ENCODE data around the gene USP3. TPM values are rescaled to one million over a fixed set of nuclear protein-coding genes. Genes with fewer than 3 reads are reported as not detected.

The USP3 gene
- total and polyA plus RNA-seq, 2 experiments from 2014 or later: 15.4 to 21.0 TPM

- 3 to 4% methylated on average over 8 of the region's 8 CpGs for WGBS, 2 experiments (ENCODE audit: low coverage in 1 of 2, low lambda C conversion rate in 2 of 2, missing lambda C conversion rate in 2 of 2)
- H3K27ac ChIP-seq: no peak overlapping the region
- H3K9me3 ChIP-seq (ENCODE audit: low read depth): no peaks in the 10 kb centered on the region
- H2AFZ ChIP-seq: no peak overlapping the region
- peaks cover 4% of the 10 kb centered on the region; the same call in 1 of the 2 replicates for H3F3A ChIP-seq (ENCODE audit: insufficient read depth)
- H3K4me2 ChIP-seq (ENCODE audit: unreplicated experiment): no peak overlapping the region
- no peaks in the 10 kb centered on the region for H3K36me3 ChIP-seq (ENCODE audit: low read depth)
- no peaks in the 10 kb centered on the region for H4K20me1 ChIP-seq (ENCODE audit: insufficient read depth)
- H3K9ac ChIP-seq: no peak overlapping the region
- in situ Hi-C loops (cut with MboI): loop anchor here (25.0 kb wide), 1 partner anchor 596 kb away; no protein-coding TSS in a partner anchor
- 0 out of 2 replicates have a peak, but pooled peaks cover 7% of the 10 kb centered on the region for H3K27me3 ChIP-seq (replicated peaks; ENCODE audit: insufficient read depth)
- TF ChIP-seq EZH2 (IDR thresholded peaks at IDR 0.05; ENCODE audit: insufficient read depth, poor library complexity, severe bottlenecking): no peak
- no peak for TF ChIP-seq EZH2phosphoT487 (IDR thresholded peaks at IDR 0.05; ENCODE audit: insufficient read depth, low read depth)
- no peaks in the 10 kb centered on the region for H3K9me2 ChIP-seq (ENCODE audit: insufficient read depth)
- DNase-seq: peak; percentile 66
- H3K4me3 ChIP-seq: no peak overlapping the region
- 0 out of 2 replicates have a peak, but pooled peaks cover 12% of the 10 kb centered on the region for H3K4me1 ChIP-seq (ENCODE audit: insufficient read depth)
- no peaks in the 10 kb centered on the region for H3K79me2 ChIP-seq (ENCODE audit: insufficient read depth)
These were observed 37.8 kb upstream of the USP3 start for GRCh38 chr15:63466378-63467192.

- Histone ChIP-seq H3K9me3 (ENCODE audit: low read depth) (no peaks in the 10 kb centered on the region), H3K9me2 (ENCODE audit: insufficient read depth) (no peaks in the 10 kb centered on the region), H3K9ac (no peak overlapping the region), H3F3A (ENCODE audit: insufficient read depth) (peaks cover 14% of the 10 kb centered on the region), H2AFZ (no peak overlapping the region), H3K4me3 (no peak overlapping the region), H3K4me1 (ENCODE audit: insufficient read depth) (peaks cover 12% of the 10 kb centered on the region), H3K79me2 (ENCODE audit: insufficient read depth) (no peaks in the 10 kb centered on the region), H3K36me3 (ENCODE audit: low read depth) (no peaks in the 10 kb centered on the region), H4K20me1 (ENCODE audit: insufficient read depth) (no peaks in the 10 kb centered on the region), H3K27ac (no peak overlapping the region), H3K4me2 (ENCODE audit: unreplicated experiment) (no peak overlapping the region), H3K27me3 (replicated peaks; ENCODE audit: insufficient read depth) (0 out of 2 replicates have a peak, but pooled peaks cover 4% of the 10 kb centered on the region)
- no peak for TF ChIP-seq EZH2phosphoT487 (IDR thresholded peaks at IDR 0.05; ENCODE audit: insufficient read depth, low read depth)
- TF ChIP-seq EZH2 (IDR thresholded peaks at IDR 0.05; ENCODE audit: insufficient read depth, poor library complexity, severe bottlenecking): no peak
- in situ Hi-C loops (cut with MboI): loop anchor here (25.0 kb wide), 1 partner anchor 593 kb away; no protein-coding TSS in a partner anchor
- 76 to 77% methylated on average over 5 of the region's 5 CpGs for WGBS, 2 experiments (ENCODE audit: low coverage in 1 of 2, low lambda C conversion rate in 2 of 2, missing lambda C conversion rate in 2 of 2)
- DNase-seq: no peak
These were observed 35.2 kb upstream of the USP3 start for GRCh38 chr15:63469190-63469589.

- no peak for TF ChIP-seq EZH2 (IDR thresholded peaks at IDR 0.05; ENCODE audit: insufficient read depth, poor library complexity, severe bottlenecking)
- no peak for TF ChIP-seq EZH2phosphoT487 (IDR thresholded peaks at IDR 0.05; ENCODE audit: insufficient read depth, low read depth)
- no peaks in the 10 kb centered on the region for H4K20me1 ChIP-seq (ENCODE audit: insufficient read depth)
- H3K27me3 ChIP-seq (replicated peaks; ENCODE audit: insufficient read depth): 0 out of 2 replicates have a peak, but pooled peaks cover 4% of the 10 kb centered on the region
- no peak for DNase-seq
- H3K4me1 ChIP-seq (ENCODE audit: insufficient read depth): peaks cover 17% of the 10 kb centered on the region
- peaks cover 20% of the 10 kb centered on the region for H3F3A ChIP-seq (ENCODE audit: insufficient read depth)
- H3K36me3 ChIP-seq (ENCODE audit: low read depth): no peaks in the 10 kb centered on the region
- no peaks in the 10 kb centered on the region for H3K9me3 ChIP-seq (ENCODE audit: low read depth)
- H3K27ac ChIP-seq: no peak overlapping the region
- no peak overlapping the region for H3K9ac ChIP-seq
- WGBS, 2 experiments (ENCODE audit: low coverage in 1 of 2, low lambda C conversion rate in 2 of 2, missing lambda C conversion rate in 2 of 2): 89 to 97% methylated on average over 2 of the region's 2 CpGs
- H3K79me2 ChIP-seq (ENCODE audit: insufficient read depth): no peaks in the 10 kb centered on the region
- in situ Hi-C loops (cut with MboI): loop anchor here (25.0 kb wide), 1 partner anchor 592 kb away; no protein-coding TSS in a partner anchor
- no peak overlapping the region for H3K4me2 ChIP-seq (ENCODE audit: unreplicated experiment)
- no peak overlapping the region for H3K4me3 ChIP-seq
- H3K9me2 ChIP-seq (ENCODE audit: insufficient read depth): no peaks in the 10 kb centered on the region
- H2AFZ ChIP-seq: no peak overlapping the region
These were observed 34.4 kb upstream of the USP3 start for GRCh38 chr15:63469984-63470383.

GRCh38 chr15:63473007-63473748 lies 31.2 kb upstream of the USP3 start:
- no peaks in the 10 kb centered on the region for H3K36me3 ChIP-seq (ENCODE audit: low read depth)
- no peak for TF ChIP-seq EZH2 (IDR thresholded peaks at IDR 0.05; ENCODE audit: insufficient read depth, poor library complexity, severe bottlenecking)
- no peak for TF ChIP-seq EZH2phosphoT487 (IDR thresholded peaks at IDR 0.05; ENCODE audit: insufficient read depth, low read depth)
- H3K9me2 ChIP-seq (ENCODE audit: insufficient read depth): no peaks in the 10 kb centered on the region
- 85 to 92% methylated on average over 9 of the region's 9 CpGs for WGBS, 2 experiments (ENCODE audit: low coverage in 1 of 2, low lambda C conversion rate in 2 of 2, missing lambda C conversion rate in 2 of 2)
- no peaks in the 10 kb centered on the region for H3K9me3 ChIP-seq (ENCODE audit: low read depth)
- DNase-seq: no peak
- peaks cover 26% of the 10 kb centered on the region for H3K4me1 ChIP-seq (ENCODE audit: insufficient read depth)
- no peak overlapping the region for H3K27ac ChIP-seq
- H3K79me2 ChIP-seq (ENCODE audit: insufficient read depth): no peaks in the 10 kb centered on the region
- no peaks in the 10 kb centered on the region for H3K27me3 ChIP-seq (replicated peaks; ENCODE audit: insufficient read depth)
- H3F3A ChIP-seq (ENCODE audit: insufficient read depth): peaks cover 24% of the 10 kb centered on the region
- in situ Hi-C loops (cut with MboI): loop anchor here (25.0 kb wide), 1 partner anchor 589 kb away; no protein-coding TSS in a partner anchor
- H3K4me3 ChIP-seq: no peak overlapping the region
- no peak overlapping the region for H3K9ac ChIP-seq
- no peak overlapping the region for H3K4me2 ChIP-seq (ENCODE audit: unreplicated experiment)
- H2AFZ ChIP-seq: no peak overlapping the region
- H4K20me1 ChIP-seq (ENCODE audit: insufficient read depth): no peaks in the 10 kb centered on the region

All from GM23248 (cell line).